ENCODE data around the gene CYP1B1. TPM values are rescaled to one million over a fixed set of nuclear protein-coding genes. Genes with fewer than 3 reads are reported as not detected.

CYP1B1 gene
- total RNA-seq, 1 experiment from 2014 or later, result 4.2 TPM

- ATAC-seq, result no peak
- Mint-ChIP-seq H3K4me3 (no peak overlapping the region), H3K27me3 (ENCODE audit: low read depth) (no peaks in the 10 kb centered on the region; the same call in none of the 2 replicates), H3K4me1 (0 out of 2 replicates have a peak, but pooled peaks cover 3% of the 10 kb centered on the region), H3K27ac (no peak overlapping the region), H3K9me3 (peaks cover 15% of the 10 kb centered on the region), H3K36me3 (peaks cover 10% of the 10 kb centered on the region)
- TF ChIP-seq NFE2L1 (CRISPR knock-in tag; IDR thresholded peaks at IDR 0.05) (no peak), MAX (CRISPR knock-in tag; IDR thresholded peaks at IDR 0.05) (no peak), ZNF121 (CRISPR knock-in tag; IDR thresholded peaks at IDR 0.05) (no peak), ZNF281 (CRISPR knock-in tag; IDR thresholded peaks at IDR 0.05) (no peak), JAZF1 (CRISPR knock-in tag; IDR thresholded peaks at IDR 0.05) (no peak), ZNF219 (CRISPR knock-in tag; IDR thresholded peaks at IDR 0.05; ENCODE audit: borderline replicate concordance) (no peak), IRF1 (CRISPR knock-in tag; IDR thresholded peaks at IDR 0.05) (no peak), CREM (CRISPR knock-in tag; IDR thresholded peaks at IDR 0.05) (no peak), NFATC4 (CRISPR knock-in tag; IDR thresholded peaks at IDR 0.05) (no peak), RELA (CRISPR knock-in tag; IDR thresholded peaks at IDR 0.05; ENCODE audit: borderline replicate concordance) (no peak), FOXJ3 (CRISPR knock-in tag; IDR thresholded peaks at IDR 0.05; ENCODE audit: borderline replicate concordance) (no peak), TP53 (CRISPR knock-in tag; IDR thresholded peaks at IDR 0.05) (no peak), ESRRA (CRISPR knock-in tag; IDR thresholded peaks at IDR 0.05; ENCODE audit: borderline replicate concordance) (no peak), ETV6 (CRISPR knock-in tag; IDR thresholded peaks at IDR 0.05) (no peak), ATF6 (CRISPR knock-in tag; IDR thresholded peaks at IDR 0.05) (no peak), CTCF (IDR thresholded peaks at IDR 0.05) (no peak), FOXK1 (CRISPR knock-in tag; IDR thresholded peaks at IDR 0.05) (no peak), ELF4 (CRISPR knock-in tag; IDR thresholded peaks at IDR 0.05; ENCODE audit: low read depth) (no peak)
- ChIA-PET POLR2A (no interaction called here), CTCF (interaction anchor here (1.1 to 3.4 kb wide), 3 partner anchors 45 to 128 kb away, joined by 3 to 16 read pairs (median 3); partner anchors contain the start of gene CYP1B1)
- DNase-seq (ENCODE audit: low spot score), result no peak
Observed at GRCh38 chr2:38121481-38121880, 45.5 kb upstream of the CYP1B1 start.

GRCh38 chr2:38120829-38121228, 44.9 kb upstream of the CYP1B1 start:
- Mint-ChIP-seq H3K4me1 (0 out of 2 replicates have a peak, but pooled peaks cover 3% of the 10 kb centered on the region), H3K27ac (no peak overlapping the region), H3K9me3 (peaks cover 8% of the 10 kb centered on the region), H3K27me3 (ENCODE audit: low read depth) (no peaks in the 10 kb centered on the region; the same call in 1 of the 2 replicates), H3K36me3 (peaks cover 4% of the 10 kb centered on the region), H3K4me3 (no peak overlapping the region)
- CTCF ChIA-PET, result interaction anchor here (0.6 to 3.4 kb wide), 4 partner anchors 20 to 725 kb away, joined by 3 to 16 read pairs (median 4); partner anchors contain the start of gene CYP1B1
- POLR2A ChIA-PET, result no interaction called here
- DNase-seq (ENCODE audit: low spot score) (no peak), ATAC-seq (no peak)
- TF ChIP-seq IRF1 (CRISPR knock-in tag; IDR thresholded peaks at IDR 0.05) (no peak), E2F5 (CRISPR knock-in tag; IDR thresholded peaks at IDR 0.05) (no peak), NFE2L1 (CRISPR knock-in tag; IDR thresholded peaks at IDR 0.05) (no peak), ZNF425 (CRISPR knock-in tag; conservative IDR thresholded peaks at IDR 0.05) (no peak), TEAD1 (CRISPR knock-in tag; IDR thresholded peaks at IDR 0.05) (no peak), ZNF121 (CRISPR knock-in tag; IDR thresholded peaks at IDR 0.05) (no peak), USF2 (CRISPR knock-in tag; IDR thresholded peaks at IDR 0.05) (no peak), ZNF671 (CRISPR knock-in tag; IDR thresholded peaks at IDR 0.05) (no peak), SMAD3 (CRISPR knock-in tag; IDR thresholded peaks at IDR 0.05; ENCODE audit: borderline replicate concordance) (no peak)

Measured in WTC11 (cell line).